Transverse colon (tissue), 3 donors: ENCODE data around the gene TUB.

Experiments
- CTCF ChIP-seq, 5 experiments: fragments of 200-600 bp in 3 of 5; fragments of 450-650 bp in 2 of 5; sonication (generic) in 3 of 5; IDR thresholded peaks; 1 replicate in 2 of 5; 2 replicates in 3 of 5; pipeline ENCODE4 v1.5.1; 2016 to 2017; ENCODE audit warnings: antibody characterized with exemption in 5 of 5, inconsistent platforms in 3 of 5, mild to moderate bottlenecking in 2 of 5, moderate library complexity in 1 of 5
- EP300 ChIP-seq: sonication (generic); formaldehyde crosslinking; IDR thresholded peaks from one replicate; pipeline ENCODE4 v1.6.1; 2017; ENCODE audit warnings: antibody characterized with exemption, low read depth
- POLR2A ChIP-seq: fragments of 450-650 bp; IDR thresholded peaks from one replicate; pipeline ENCODE4 v1.6.1; 2016; ENCODE audit warnings: antibody characterized with exemption, mild to moderate bottlenecking, moderate library complexity

- TF ChIP-seq POLR2A (no peak), CTCF (IDR thresholded peaks at IDR 0.05) (no peak), EP300 (no peak)
Measured at GRCh38 chr11:8038811-8039529, 42.0 kb upstream of the TUB start.
